IMR-90 (cell line): Measurements from ENCODE around the gene SOBP. TPM values are rescaled to one million over a fixed set of nuclear protein-coding genes. Genes with fewer than 3 reads are reported as not detected.

Experiments used
- ATAC-seq: fragments of 200-7000 bp; cut with Tn5 transposase; 2 replicates; pipeline ENCODE4 v1.9.1; 2020; ENCODE audit warnings: low read depth, mild to moderate bottlenecking, moderate library complexity
- BruUV-seq: library from RNA; stranded (reverse); fragments of 400-500 nt; replicated peaks from 2 replicates; lab custom pipeline; 2021; lab: Mats Ljungman, UMichigan
- CTCF ChIA-PET: fragments of 300-600 bp; formaldehyde crosslinking; extraction: SDS; loops from one replicate; lab custom pipeline; 2021; ENCODE audit warnings: antibody characterized with exemption; lab: Yijun Ruan, JAX
- POLR2A ChIA-PET: fragments of 300-600 bp; sonication (Branson Sonifier 250); formaldehyde crosslinking; loops from one replicate; lab custom pipeline; 2022; ENCODE audit warnings: antibody characterized with exemption; ENCODE audit not compliant: unreplicated experiment; lab: Charles Lee
- DNase-seq: peaks from one replicate; pipeline ENCODE4 v3.0.0; 2013
- H2AFZ ChIP-seq: replicated peaks from 2 replicates; pipeline ENCODE3; 2013; ENCODE audit warnings: low read length, mild to moderate bottlenecking; ENCODE audit not compliant: poor library complexity
- H2AK5ac ChIP-seq: 2 replicates; pipeline ENCODE4 v1.6.1; 2013; ENCODE audit warnings: low read depth, low read length, inconsistent platforms
- H2AK9ac ChIP-seq: replicated peaks from 2 replicates; pipeline ENCODE3; 2013; ENCODE audit warnings: mild to moderate bottlenecking, low read depth, low read length, moderate library complexity; ENCODE audit not compliant: poor library complexity
- H2BK120ac ChIP-seq: 2 replicates; pipeline ENCODE4 v1.6.1; 2013; ENCODE audit warnings: low read depth, low read length, inconsistent platforms
- H2BK15ac ChIP-seq: 3 replicates; pipeline ENCODE4 v1.6.1; 2013; ENCODE audit warnings: low read depth, low read length, inconsistent platforms
- H2BK20ac ChIP-seq: 2 replicates; pipeline ENCODE4 v1.6.1; 2013; ENCODE audit warnings: low read depth, mild to moderate bottlenecking, inconsistent platforms, low read length, moderate library complexity
- H2BK5ac ChIP-seq: 2 replicates; pipeline ENCODE4 v1.6.1; 2013; ENCODE audit warnings: mild to moderate bottlenecking, low read depth, low read length, inconsistent platforms; ENCODE audit not compliant: poor library complexity, severe bottlenecking
- H3K14ac ChIP-seq: replicated peaks from 2 replicates; pipeline ENCODE4 v1.6.1; 2013; ENCODE audit warnings: low read depth, low read length, inconsistent platforms
- H3K18ac ChIP-seq: 2 replicates; pipeline ENCODE4 v1.6.1; 2013; ENCODE audit warnings: low read depth, low read length, control low read depth
- H3K23ac ChIP-seq: 2 replicates; pipeline ENCODE4 v1.6.1; 2013; ENCODE audit warnings: low read depth, low read length, inconsistent platforms
- H3K27ac ChIP-seq: 2 replicates; pipeline ENCODE4 v1.5.1; 2013; ENCODE audit warnings: mild to moderate bottlenecking, control low read depth, low read length; ENCODE audit not compliant: insufficient read depth
- H3K27me3 ChIP-seq: 2 replicates; pipeline ENCODE4 v1.6.1; 2013; ENCODE audit warnings: low read length; ENCODE audit not compliant: control insufficient read depth, insufficient read depth
- H3K36me3 ChIP-seq: 2 replicates; pipeline ENCODE4 v1.6.1; 2013; ENCODE audit warnings: low read length, mixed read lengths; ENCODE audit not compliant: control insufficient read depth, insufficient read depth
- H3K4ac ChIP-seq: 2 replicates; pipeline ENCODE4 v1.6.1; 2013; ENCODE audit warnings: low read depth, low read length, inconsistent platforms
- H3K4me1 ChIP-seq: 2 replicates; pipeline ENCODE4 v1.6.1; 2013; ENCODE audit warnings: low read length, mixed read lengths; ENCODE audit not compliant: control insufficient read depth, insufficient read depth
- H3K4me2 ChIP-seq: 2 replicates; pipeline ENCODE4 v1.6.1; 2013; ENCODE audit warnings: low read depth, mild to moderate bottlenecking, control low read depth, low read length, moderate library complexity
- H3K4me3 ChIP-seq: 2 replicates; pipeline ENCODE4 v1.5.1; 2013; ENCODE audit warnings: low read depth, mild to moderate bottlenecking, control low read depth, low read length, moderate library complexity; ENCODE audit not compliant: insufficient read depth
- H3K56ac ChIP-seq: 2 replicates; pipeline ENCODE4 v1.6.1; 2013; ENCODE audit warnings: low read length, inconsistent platforms; ENCODE audit not compliant: insufficient read depth; ENCODE audit errors: extremely low read depth
- H3K79me1 ChIP-seq, 2 experiments: 2 replicates each; pipeline ENCODE4 v1.6.1; 2013; ENCODE audit warnings: low read length in 2 of 2, inconsistent platforms in 1 of 2, low read depth in 1 of 2
- H3K9ac ChIP-seq: 2 replicates; pipeline ENCODE4 v1.6.1; 2013; ENCODE audit warnings: low read depth, low read length, control low read depth
- H3K9me1 ChIP-seq: 2 replicates; pipeline ENCODE4 v1.6.1; 2013; ENCODE audit warnings: low read length, inconsistent platforms; ENCODE audit not compliant: insufficient read depth
- H3K9me3 ChIP-seq: 2 replicates; pipeline ENCODE4 v1.6.1; 2013; ENCODE audit warnings: low read length; ENCODE audit not compliant: control insufficient read depth, insufficient read depth
- H4K20me1 ChIP-seq: 2 replicates; pipeline ENCODE4 v1.6.1; 2013; ENCODE audit warnings: low read length, inconsistent platforms; ENCODE audit not compliant: insufficient read depth
- H4K5ac ChIP-seq: 2 replicates; pipeline ENCODE4 v1.6.1; 2013; ENCODE audit warnings: mild to moderate bottlenecking, low read depth, low read length, control low read depth
- H4K8ac ChIP-seq, 2 experiments: 2 replicates each; pipeline ENCODE4 v1.6.1; 2013; ENCODE audit warnings: low read depth in 2 of 2, low read length in 2 of 2, control low read depth in 1 of 2, inconsistent platforms in 1 of 2
- H4K91ac ChIP-seq: 2 replicates; pipeline ENCODE4 v1.6.1; 2013; ENCODE audit warnings: low read depth, low read length, inconsistent platforms; ENCODE audit not compliant: insufficient read depth
- BHLHE40 ChIP-seq: fragments of 150-350 bp; IDR thresholded peaks from 2 replicates; pipeline ENCODE4 v1.6.1; 2016; ENCODE audit warnings: mild to moderate bottlenecking, low read depth, low read length
- CEBPB ChIP-seq: IDR thresholded peaks from 2 replicates; pipeline ENCODE4 v1.6.1; 2012; ENCODE audit warnings: low read depth, low read length, improper control_type of control experiment
- CHD1 ChIP-seq: IDR thresholded peaks from 2 replicates; pipeline ENCODE4 v1.6.1; 2012; ENCODE audit warnings: low read depth, low read length, improper control_type of control experiment
- CTCF ChIP-seq: conservative IDR thresholded peaks from 2 replicates; pipeline ENCODE4 v1.5.1; 2012; ENCODE audit warnings: mild to moderate bottlenecking, low read depth, low read length, improper control_type of control experiment
- ELK1 ChIP-seq: fragments of 150-350 bp; IDR thresholded peaks from 2 replicates; pipeline ENCODE4 v1.6.1; 2016; ENCODE audit warnings: low read depth, mild to moderate bottlenecking, low read length, moderate library complexity, borderline replicate concordance
- FOS ChIP-seq: fragments of 150-350 bp; IDR thresholded peaks from 2 replicates; pipeline ENCODE4 v1.6.1; 2016; ENCODE audit warnings: low read depth, low read length
- MAFK ChIP-seq: IDR thresholded peaks from 2 replicates; pipeline ENCODE4 v1.6.1; 2012; ENCODE audit warnings: low read depth, low read length, improper control_type of control experiment
- MAZ ChIP-seq: IDR thresholded peaks from 2 replicates; pipeline ENCODE4 v1.6.1; 2012; ENCODE audit warnings: low read depth, mild to moderate bottlenecking, low read length, improper control_type of control experiment, moderate library complexity, borderline replicate concordance
- MXI1 ChIP-seq: IDR thresholded peaks from 2 replicates; pipeline ENCODE4 v1.6.1; 2012; ENCODE audit warnings: low read depth, mild to moderate bottlenecking, low read length, moderate library complexity, borderline replicate concordance
- NFE2L2 ChIP-seq: fragments of 150-350 bp; IDR thresholded peaks from 2 replicates; pipeline ENCODE4 v1.6.1; 2016; ENCODE audit warnings: low read depth, mild to moderate bottlenecking, low read length
- POLR2A ChIP-seq: IDR thresholded peaks from 2 replicates; pipeline ENCODE4 v1.6.1; 2012; ENCODE audit warnings: mild to moderate bottlenecking, low read depth, low read length
- RAD21 ChIP-seq: IDR thresholded peaks from 2 replicates; pipeline ENCODE4 v1.6.1; 2012; ENCODE audit warnings: low read length, improper control_type of control experiment
- RCOR1 ChIP-seq: IDR thresholded peaks from 2 replicates; pipeline ENCODE4 v1.6.1; 2012; ENCODE audit warnings: mild to moderate bottlenecking, low read length, improper control_type of control experiment; ENCODE audit not compliant: insufficient replicate concordance
- RFX5 ChIP-seq: IDR thresholded peaks from 2 replicates; pipeline ENCODE4 v1.8.0; 2012; ENCODE audit warnings: low read depth, mild to moderate bottlenecking, low read length, moderate library complexity
- SMC3 ChIP-seq: fragments of 150-350 bp; IDR thresholded peaks from 2 replicates; pipeline ENCODE4 v1.6.1; 2016; ENCODE audit warnings: low read depth, mild to moderate bottlenecking, antibody characterized with exemption, low read length, moderate library complexity
- USF2 ChIP-seq: fragments of 150-350 bp; IDR thresholded peaks from 2 replicates; pipeline ENCODE4 v1.6.1; 2017; ENCODE audit warnings: mild to moderate bottlenecking, antibody characterized with exemption, low read length, low read depth
- WGBS, 2 experiments: methylation state at CpG; one replicate each; pipeline versions ENCODE4 v1.1.5 to v1.1.7; 2013; ENCODE audit warnings: missing lambda C conversion rate in 2 of 2; ENCODE audit not compliant: insufficient read length in 1 of 2; ENCODE audit errors: extremely low coverage in 2 of 2; 5-methylcytosine and 5-hydroxymethylcytosine counted together
- dilution Hi-C: fragments of 300-500 bp; cut with HindIII; formaldehyde crosslinking; loops from one replicate; pipeline ENCODE4 v1.14.3; 2018; ENCODE audit warnings: low sequenced_read_pairs; ENCODE audit not compliant: unreplicated experiment
- in situ Hi-C: fragments of 300-500 bp; cut with MboI; formaldehyde crosslinking; loops from 3 replicates; pipeline ENCODE4 v1.14.3; 2019; ENCODE audit warnings: low sequenced_read_pairs, inconsistent platforms, mixed read lengths
- intact Hi-C: fragments of 100-400 bp; cut with micrococcal nuclease; formaldehyde crosslinking; loops from 2 replicates; pipeline ENCODE4 v1.10.0; 2022
- polyA plus RNA-seq, 3 experiments: library from polyadenylated mRNA; depleted of rRNA; stranded (reverse); fragments of >200 nt; gene quantifications; 2 replicates each; pipeline ENCODE4 v1.2.3, GENCODE V29; 2012; ENCODE audit warnings: low replicate concordance in 1 of 3
- total RNA-seq: library from RNA; depleted of rRNA; stranded (reverse); fragments of >200 nt; gene quantifications from 2 replicates; pipeline ENCODE4 v1.2.3, GENCODE V29; 2012

Gene SOBP
- total and polyA plus RNA-seq, 2 of the 4 experiments (the other 2 are of a cell fraction) = 0.60 to 0.72 TPM

- ChIA-PET CTCF (no interaction called here), POLR2A (no interaction called here)
- H3K9me3 ChIP-seq = no peaks in the 10 kb centered on the region
- no peak overlapping the region for H2BK5ac ChIP-seq
- no peak overlapping the region for H2AK5ac ChIP-seq
- no peak overlapping the region for H4K8ac ChIP-seq
- in situ Hi-C loops = no loop called here
- no peak overlapping the region for H2AK9ac ChIP-seq
- dilution Hi-C loops = no loop called here
- no peak overlapping the region for H3K4me2 ChIP-seq
- H4K5ac ChIP-seq = no peak overlapping the region
- no peak overlapping the region for H3K9ac ChIP-seq
- H3K4ac ChIP-seq = no peak overlapping the region
- no peak for DNase-seq
- no peak overlapping the region for H3K18ac ChIP-seq
- H3K27ac ChIP-seq = no peak overlapping the region
- 97% methylated on average over 3 of the region's 6 CpGs; no CpG with 5 or more reads in 1 of the 2 experiments for WGBS, 2 experiments
- peaks cover 2% of the 10 kb centered on the region; the same call in 1 of the 2 replicates for H3K4me1 ChIP-seq
- no peak overlapping the region for H3K14ac ChIP-seq
- no peak overlapping the region for H2AFZ ChIP-seq
- no peak overlapping the region for H3K4me3 ChIP-seq
- BruUV-seq = no TSS peak
- no peaks in the 10 kb centered on the region for H3K27me3 ChIP-seq
- no peak for TF ChIP-seq RCOR1
- no peak for TF ChIP-seq BHLHE40
- no peak for TF ChIP-seq FOS
- no peak for TF ChIP-seq RFX5
- no peak for TF ChIP-seq USF2
- TF ChIP-seq CTCF = no peak
- TF ChIP-seq ELK1 = no peak
- TF ChIP-seq MAZ = no peak
- TF ChIP-seq POLR2A = no peak
- TF ChIP-seq MXI1 = no peak
- no peak for TF ChIP-seq CHD1
- TF ChIP-seq SMC3 = no peak
- TF ChIP-seq RAD21 = no peak
- TF ChIP-seq NFE2L2 = no peak
- TF ChIP-seq MAFK = no peak
- no peak for TF ChIP-seq CEBPB
- intact Hi-C loops = no loop called here
- no peak overlapping the region for H2BK15ac ChIP-seq
- H3K36me3 ChIP-seq = no peaks in the 10 kb centered on the region
- H4K91ac ChIP-seq = no peak overlapping the region
- H2BK120ac ChIP-seq = no peak overlapping the region
- no peaks in the 10 kb centered on the region for H3K9me1 ChIP-seq
- no peak overlapping the region for H2BK20ac ChIP-seq
- no peak for ATAC-seq
- no peak overlapping the region for H3K23ac ChIP-seq
- H3K79me1 ChIP-seq = no peaks in the 10 kb centered on the region
- no peaks in the 10 kb centered on the region for H4K20me1 ChIP-seq
- no peak overlapping the region for H3K56ac ChIP-seq
Measured at GRCh38 chr6:107542192-107542668, 52.3 kb downstream of the SOBP start.
